Neutrophil (primary cell): ENCODE measurements around the gene ZNF429.

Experiments used
- H3K27ac ChIP-seq: fragments of 200-600 bp; sonication (generic); 2 replicates; pipeline ENCODE4 v1.5.1; 2016; ENCODE audit warnings: mild to moderate bottlenecking, moderate library complexity
- H3K27me3 ChIP-seq: fragments of 200-600 bp; sonication (generic); 2 replicates; pipeline ENCODE4 v1.6.0; 2016; ENCODE audit warnings: mild to moderate bottlenecking
- H3K36me3 ChIP-seq: fragments of 200-600 bp; sonication (generic); 2 replicates; pipeline ENCODE4 v1.5.1; 2017
- H3K4me1 ChIP-seq, 2 experiments: fragments of 200-600 bp in 1 of 2; sonication (generic) in 1 of 2; 1 replicate in 1 of 2; 2 replicates in 1 of 2; pipeline versions ENCODE4 v1.5.1 to v1.6.1; 2013 to 2016; ENCODE audit warnings: low read depth in 1 of 2, low read length in 1 of 2, mild to moderate bottlenecking in 1 of 2, moderate library complexity in 1 of 2; ENCODE audit not compliant: control insufficient read depth in 1 of 2, insufficient read depth in 1 of 2
- H3K4me3 ChIP-seq, 2 experiments: fragments of 200-600 bp in 1 of 2; sonication (generic) in 1 of 2; 1 replicate in 1 of 2; 2 replicates in 1 of 2; pipeline ENCODE4 v1.5.1; 2013 to 2016; ENCODE audit warnings: low read depth in 1 of 2, low read length in 1 of 2, mild to moderate bottlenecking in 1 of 2, moderate library complexity in 1 of 2
- H3K9me3 ChIP-seq: fragments of 200-600 bp; sonication (generic); 2 replicates; pipeline ENCODE4 v1.5.1; 2016
- CTCF ChIP-seq: fragments of 200-600 bp; sonication (generic); IDR thresholded peaks from 2 replicates; pipeline ENCODE4 v1.5.1; 2016; ENCODE audit warnings: antibody characterized with exemption

Gene ZNF429

GRCh38 chr19:21568816-21569493 lies 63.6 kb downstream of the ZNF429 start:
- H3K27me3 ChIP-seq: no peaks in the 10 kb centered on the region
- H3K27ac ChIP-seq: peak overlapping the region; percentile 62
- peak overlapping the region in 1 of 2 experiments; percentile 72 for H3K4me3 ChIP-seq
- no peak for TF ChIP-seq CTCF
- H3K36me3 ChIP-seq: no peaks in the 10 kb centered on the region
- peaks cover 8% of the 10 kb centered on the region for H3K9me3 ChIP-seq
- peaks cover 0 to 3% of the 10 kb centered on the region in 2 experiments for H3K4me1 ChIP-seq

DNA sequence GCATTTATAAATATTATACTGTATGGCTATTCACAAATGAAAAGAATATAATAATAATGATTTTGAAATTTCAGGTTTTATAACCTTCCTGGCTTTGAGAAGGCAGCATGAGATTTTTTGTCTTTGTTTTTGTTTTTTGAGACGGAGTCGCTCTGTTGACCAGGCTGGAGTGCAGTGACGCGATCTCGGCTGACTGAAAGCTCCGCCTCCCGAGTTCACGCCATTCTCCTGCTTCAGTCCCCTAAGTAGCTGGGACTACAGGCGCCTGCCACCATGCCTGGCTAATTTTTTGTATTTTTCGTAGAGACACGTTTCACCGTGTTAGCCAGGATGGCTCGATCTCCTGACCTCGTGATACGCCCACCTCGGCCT lies 64.1 kb downstream of the ZNF429 start:
- Histone ChIP-seq H3K9me3 (peaks cover 8% of the 10 kb centered on the region), H3K27ac (peak overlapping the region; percentile 62), H3K27me3 (no peaks in the 10 kb centered on the region), H3K4me3 (peak overlapping the region in 1 of 2 experiments; percentile 72), H3K36me3 (no peaks in the 10 kb centered on the region), H3K4me1 (peaks cover 0 to 3% of the 10 kb centered on the region in 2 experiments)
- no peak for TF ChIP-seq CTCF

DNA sequence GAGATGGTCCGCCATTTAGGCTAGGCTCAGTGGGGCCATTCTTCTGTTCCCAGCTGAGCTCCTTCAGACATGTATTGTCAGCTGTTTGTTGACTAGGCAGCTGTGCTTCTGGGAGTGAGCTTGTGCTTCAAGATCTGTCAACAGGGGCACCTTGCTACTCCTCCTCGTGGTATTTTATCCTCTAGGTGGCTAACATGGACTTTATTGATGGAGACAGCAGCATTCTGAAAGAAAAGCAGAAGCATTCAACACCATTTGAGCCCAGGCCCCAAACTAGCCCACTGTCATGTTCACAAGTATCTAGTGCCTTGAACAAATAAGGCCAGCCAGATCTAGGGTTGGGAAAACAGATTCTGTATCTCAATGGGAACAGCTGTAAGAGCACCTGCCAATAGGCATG lies 65.9 kb downstream of the ZNF429 start:
- no peak for TF ChIP-seq CTCF

GRCh38 chr19:21574607-21575006 lies 69.2 kb downstream of the ZNF429 start:
- H3K4me3 ChIP-seq: no peak overlapping the region
- no peaks in the 10 kb centered on the region for H3K36me3 ChIP-seq
- peaks cover 8% of the 10 kb centered on the region for H3K9me3 ChIP-seq
- no peaks in the 10 kb centered on the region for H3K27me3 ChIP-seq
- peaks cover 0 to 3% of the 10 kb centered on the region in 2 experiments for H3K4me1 ChIP-seq
- no peak overlapping the region for H3K27ac ChIP-seq
- TF ChIP-seq CTCF: no peak

More for the DNA sequence above, 65.9 kb downstream of the ZNF429 start:
- H3K27me3 ChIP-seq: no peaks in the 10 kb centered on the region
- no peak overlapping the region for H3K27ac ChIP-seq
- no peaks in the 10 kb centered on the region for H3K36me3 ChIP-seq
- peaks cover 8% of the 10 kb centered on the region for H3K9me3 ChIP-seq
- H3K4me3 ChIP-seq: no peak overlapping the region
- H3K4me1 ChIP-seq: peaks cover 0 to 3% of the 10 kb centered on the region in 2 experiments

GRCh38 chr19:21576481-21576880 lies 71.1 kb downstream of the ZNF429 start:
- H3K4me3 ChIP-seq: no peak overlapping the region
- H3K27ac ChIP-seq: no peak overlapping the region
- peaks cover 1% of the 10 kb centered on the region for H3K9me3 ChIP-seq
- TF ChIP-seq CTCF: no peak
- no peaks in the 10 kb centered on the region for H3K36me3 ChIP-seq
- H3K4me1 ChIP-seq: no peaks in the 10 kb centered on the region
- no peaks in the 10 kb centered on the region for H3K27me3 ChIP-seq
